DOHH2 (cell line): ENCODE results near the gene SVOPL.

Experiments
- EZH2phosphoT487 ChIP-seq: fragments of 200-600 bp; sonication (generic); IDR thresholded peaks from 2 replicates; pipeline ENCODE4 v1.6.1; 2017; ENCODE audit warnings: borderline replicate concordance, mild to moderate bottlenecking, antibody characterized with exemption, low read length, moderate library complexity, mixed read lengths
- TF ChIP-seq, protein P1 (sequence below): fragments of 200-600 bp; sonication (generic); IDR thresholded peaks from one replicate; pipeline ENCODE4 v1.5.1; 2014; ENCODE audit warnings: antibody characterized with exemption, mild to moderate bottlenecking, low read depth, low read length; ENCODE audit not compliant: poor library complexity, severe bottlenecking

DNA sequence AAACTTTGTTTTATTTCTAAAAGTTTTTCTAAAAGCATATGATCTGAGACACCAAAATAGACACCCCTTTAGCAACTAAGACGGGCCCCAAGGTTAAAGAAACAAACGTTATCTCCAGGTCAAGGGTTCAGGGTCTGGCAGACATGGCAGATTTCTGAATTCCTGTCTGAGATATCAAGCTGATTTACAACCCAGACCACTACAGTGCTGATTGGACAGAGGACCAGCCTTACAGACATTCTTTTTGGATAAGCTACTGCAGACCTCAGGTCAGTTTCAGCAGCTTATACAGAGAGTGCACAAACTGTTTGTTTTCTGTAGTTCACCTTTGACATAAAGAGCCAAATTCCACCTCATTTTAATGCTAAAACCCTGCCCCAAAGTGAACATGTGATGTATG lies 34.8 kb downstream of the SVOPL start:
- TF ChIP-seq, protein P1, sequence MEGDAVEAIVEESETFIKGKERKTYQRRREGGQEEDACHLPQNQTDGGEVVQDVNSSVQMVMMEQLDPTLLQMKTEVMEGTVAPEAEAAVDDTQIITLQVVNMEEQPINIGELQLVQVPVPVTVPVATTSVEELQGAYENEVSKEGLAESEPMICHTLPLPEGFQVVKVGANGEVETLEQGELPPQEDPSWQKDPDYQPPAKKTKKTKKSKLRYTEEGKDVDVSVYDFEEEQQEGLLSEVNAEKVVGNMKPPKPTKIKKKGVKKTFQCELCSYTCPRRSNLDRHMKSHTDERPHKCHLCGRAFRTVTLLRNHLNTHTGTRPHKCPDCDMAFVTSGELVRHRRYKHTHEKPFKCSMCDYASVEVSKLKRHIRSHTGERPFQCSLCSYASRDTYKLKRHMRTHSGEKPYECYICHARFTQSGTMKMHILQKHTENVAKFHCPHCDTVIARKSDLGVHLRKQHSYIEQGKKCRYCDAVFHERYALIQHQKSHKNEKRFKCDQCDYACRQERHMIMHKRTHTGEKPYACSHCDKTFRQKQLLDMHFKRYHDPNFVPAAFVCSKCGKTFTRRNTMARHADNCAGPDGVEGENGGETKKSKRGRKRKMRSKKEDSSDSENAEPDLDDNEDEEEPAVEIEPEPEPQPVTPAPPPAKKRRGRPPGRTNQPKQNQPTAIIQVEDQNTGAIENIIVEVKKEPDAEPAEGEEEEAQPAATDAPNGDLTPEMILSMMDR, result no peak
- no peak for TF ChIP-seq EZH2phosphoT487
